K562 (cell line): ENCODE results near the gene RPL7L1. TPM values are rescaled to one million over a fixed set of nuclear protein-coding genes. Genes with fewer than 3 reads are reported as not detected.

ENCODE experiments used
- BACH1 ChIP-seq: fragments of 200-800 bp; sonication (Bioruptor generic); IDR thresholded peaks from 2 replicates; pipeline ENCODE4 v1.6.1; 2016; ENCODE audit warnings: missing genetic modification characterization, missing compliant biosample characterization
- BRCA1 ChIP-seq, 2 experiments: fragments of 450-650 bp in 1 of 2; sonication (generic) in 1 of 2; formaldehyde crosslinking in 1 of 2; IDR thresholded peaks; 2 replicates each; pipeline versions ENCODE4 v1.5.0 to v1.6.1; 2017 to 2020; ENCODE audit warnings: mild to moderate bottlenecking in 1 of 2, missing genetic modification reagents in 1 of 2
- DNMT1 ChIP-seq: fragments of 450-650 bp; IDR thresholded peaks from 2 replicates; pipeline ENCODE4 v1.6.1; 2016; ENCODE audit warnings: antibody characterized with exemption, mild to moderate bottlenecking
- FOXJ2 ChIP-seq: fragments of 200-800 bp; sonication (Bioruptor generic); IDR thresholded peaks from 2 replicates; pipeline ENCODE4 v1.6.1; 2016; ENCODE audit warnings: missing genetic modification characterization, missing compliant biosample characterization
- HMGN3 ChIP-seq: IDR thresholded peaks from 2 replicates; pipeline ENCODE4 v1.6.1; 2011; ENCODE audit warnings: borderline replicate concordance, low read depth, mild to moderate bottlenecking, mixed read lengths, low read length; ENCODE audit not compliant: insufficient read length; ENCODE audit errors: extremely low read depth
- MTF1 ChIP-seq: fragments of 250-450 bp; sonication (Bioruptor Pico); IDR thresholded peaks from 2 replicates; pipeline ENCODE4 v1.9.0; 2021; ENCODE audit warnings: moderate library complexity, mild to moderate bottlenecking, inconsistent platforms, borderline replicate concordance
- NFRKB ChIP-seq: fragments of 450-650 bp; IDR thresholded peaks from 2 replicates; pipeline ENCODE4 v1.6.1; 2016; ENCODE audit warnings: low read depth
- PTRF ChIP-seq: fragments of 450-650 bp; IDR thresholded peaks from 2 replicates; pipeline ENCODE4 v1.6.1; 2016; ENCODE audit warnings: mild to moderate bottlenecking, missing genetic modification characterization, missing compliant biosample characterization
- RBM17 ChIP-seq: fragments of 200-400 bp; formaldehyde crosslinking; IDR thresholded peaks from 2 replicates; pipeline ENCODE4 v1.6.1; 2017; ENCODE audit warnings: low read depth, mild to moderate bottlenecking, low read length, borderline replicate concordance
- polyA plus RNA-seq, 8 experiments: library from polyadenylated mRNA; depleted of rRNA in 4 of 8; stranded (reverse) in 5 of 8; unstranded in 3 of 8; fragments of >200 nt; fragmentation: Nextera tagmentation in 2 of 8; fragmentation: Illumina TruSeq in 1 of 8; extraction: Ambion mirVana in 2 of 8; extraction: Trizol in 1 of 8; gene quantifications; 2 replicates each; pipeline versions ENCODE4 v1.2.1 to v1.2.3, GENCODE V29; 2011 to 2014; ENCODE audit warnings: inconsistent platforms in 1 of 8, missing spikeins in 1 of 8
- total RNA-seq, 7 experiments: library from RNA; depleted of rRNA in 6 of 7; stranded (reverse); fragments of >200 nt in 6 of 7; fragmentation: Illumina TruSeq in 2 of 7; extraction: Trizol in 2 of 7; gene quantifications; 2 replicates each; pipeline versions ENCODE4 v1.2.1 to v1.2.3, GENCODE V29; 2011 to 2021; ENCODE audit warnings: low replicate concordance in 1 of 7
- TF ChIP-seq, protein P1 (sequence below): fragments of 250-450 bp; sonication (Bioruptor Pico); IDR thresholded peaks from 2 replicates; pipeline ENCODE4 v1.8.0; 2022; ENCODE audit warnings: inconsistent platforms
- TF ChIP-seq, protein P2 (sequence below): fragments of 200-600 bp; sonication (generic); IDR thresholded peaks from one replicate; pipeline ENCODE4 v1.6.1; 2012; ENCODE audit warnings: mild to moderate bottlenecking, low read depth, low read length, inconsistent platforms
- TF ChIP-seq, protein P3 (sequence below): fragments of 250-450 bp; sonication (Bioruptor Pico); IDR thresholded peaks from 2 replicates; pipeline ENCODE4 v1.5.0; 2021; ENCODE audit warnings: mild to moderate bottlenecking, borderline replicate concordance

RPL7L1 gene
- total and polyA plus RNA-seq, 9 of the 15 experiments (the other 6 are each of a cell fraction or from before 2014, with no cell fraction given): 129 to 259 (median 164) TPM

DNA sequence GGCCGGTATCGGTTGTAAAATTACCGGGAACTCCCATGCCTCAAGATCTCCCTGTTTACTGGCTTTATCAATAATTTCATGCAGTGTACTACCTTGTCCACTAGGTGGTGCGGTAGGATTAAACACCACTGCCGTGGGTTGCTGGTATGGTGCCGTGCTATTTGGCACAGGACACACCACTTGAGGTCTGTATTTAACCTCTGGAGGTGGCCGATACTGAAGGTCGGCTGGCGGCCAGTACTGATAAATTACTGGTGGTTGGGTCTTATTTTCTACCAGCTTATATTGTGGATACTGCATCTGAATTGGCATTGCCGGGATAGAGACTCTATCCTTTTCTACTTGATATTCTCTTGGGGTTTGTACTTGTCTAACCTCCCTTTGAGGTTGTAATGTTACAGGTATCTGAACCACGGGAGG is 22.1 kb downstream of the RPL7L1 start (continued):
- no peak for TF ChIP-seq BRCA1 (IDR thresholded peaks at IDR 0.05)
- TF ChIP-seq BRCA1 (CRISPR knock-in tag; IDR thresholded peaks at IDR 0.05): no peak
- no peak for TF ChIP-seq DNMT1
- TF ChIP-seq NFRKB: no peak
- no peak for TF ChIP-seq HMGN3
- TF ChIP-seq RBM17: no peak
- no peak for TF ChIP-seq PTRF (tag)
- no peak for TF ChIP-seq MTF1
- TF ChIP-seq BACH1: no peak
- TF ChIP-seq, protein P1, sequence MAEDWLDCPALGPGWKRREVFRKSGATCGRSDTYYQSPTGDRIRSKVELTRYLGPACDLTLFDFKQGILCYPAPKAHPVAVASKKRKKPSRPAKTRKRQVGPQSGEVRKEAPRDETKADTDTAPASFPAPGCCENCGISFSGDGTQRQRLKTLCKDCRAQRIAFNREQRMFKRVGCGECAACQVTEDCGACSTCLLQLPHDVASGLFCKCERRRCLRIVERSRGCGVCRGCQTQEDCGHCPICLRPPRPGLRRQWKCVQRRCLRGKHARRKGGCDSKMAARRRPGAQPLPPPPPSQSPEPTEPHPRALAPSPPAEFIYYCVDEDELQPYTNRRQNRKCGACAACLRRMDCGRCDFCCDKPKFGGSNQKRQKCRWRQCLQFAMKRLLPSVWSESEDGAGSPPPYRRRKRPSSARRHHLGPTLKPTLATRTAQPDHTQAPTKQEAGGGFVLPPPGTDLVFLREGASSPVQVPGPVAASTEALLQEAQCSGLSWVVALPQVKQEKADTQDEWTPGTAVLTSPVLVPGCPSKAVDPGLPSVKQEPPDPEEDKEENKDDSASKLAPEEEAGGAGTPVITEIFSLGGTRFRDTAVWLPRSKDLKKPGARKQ (CRISPR knock-in tag): no peak
- TF ChIP-seq FOXJ2 (tag): no peak
- TF ChIP-seq, protein P2, sequence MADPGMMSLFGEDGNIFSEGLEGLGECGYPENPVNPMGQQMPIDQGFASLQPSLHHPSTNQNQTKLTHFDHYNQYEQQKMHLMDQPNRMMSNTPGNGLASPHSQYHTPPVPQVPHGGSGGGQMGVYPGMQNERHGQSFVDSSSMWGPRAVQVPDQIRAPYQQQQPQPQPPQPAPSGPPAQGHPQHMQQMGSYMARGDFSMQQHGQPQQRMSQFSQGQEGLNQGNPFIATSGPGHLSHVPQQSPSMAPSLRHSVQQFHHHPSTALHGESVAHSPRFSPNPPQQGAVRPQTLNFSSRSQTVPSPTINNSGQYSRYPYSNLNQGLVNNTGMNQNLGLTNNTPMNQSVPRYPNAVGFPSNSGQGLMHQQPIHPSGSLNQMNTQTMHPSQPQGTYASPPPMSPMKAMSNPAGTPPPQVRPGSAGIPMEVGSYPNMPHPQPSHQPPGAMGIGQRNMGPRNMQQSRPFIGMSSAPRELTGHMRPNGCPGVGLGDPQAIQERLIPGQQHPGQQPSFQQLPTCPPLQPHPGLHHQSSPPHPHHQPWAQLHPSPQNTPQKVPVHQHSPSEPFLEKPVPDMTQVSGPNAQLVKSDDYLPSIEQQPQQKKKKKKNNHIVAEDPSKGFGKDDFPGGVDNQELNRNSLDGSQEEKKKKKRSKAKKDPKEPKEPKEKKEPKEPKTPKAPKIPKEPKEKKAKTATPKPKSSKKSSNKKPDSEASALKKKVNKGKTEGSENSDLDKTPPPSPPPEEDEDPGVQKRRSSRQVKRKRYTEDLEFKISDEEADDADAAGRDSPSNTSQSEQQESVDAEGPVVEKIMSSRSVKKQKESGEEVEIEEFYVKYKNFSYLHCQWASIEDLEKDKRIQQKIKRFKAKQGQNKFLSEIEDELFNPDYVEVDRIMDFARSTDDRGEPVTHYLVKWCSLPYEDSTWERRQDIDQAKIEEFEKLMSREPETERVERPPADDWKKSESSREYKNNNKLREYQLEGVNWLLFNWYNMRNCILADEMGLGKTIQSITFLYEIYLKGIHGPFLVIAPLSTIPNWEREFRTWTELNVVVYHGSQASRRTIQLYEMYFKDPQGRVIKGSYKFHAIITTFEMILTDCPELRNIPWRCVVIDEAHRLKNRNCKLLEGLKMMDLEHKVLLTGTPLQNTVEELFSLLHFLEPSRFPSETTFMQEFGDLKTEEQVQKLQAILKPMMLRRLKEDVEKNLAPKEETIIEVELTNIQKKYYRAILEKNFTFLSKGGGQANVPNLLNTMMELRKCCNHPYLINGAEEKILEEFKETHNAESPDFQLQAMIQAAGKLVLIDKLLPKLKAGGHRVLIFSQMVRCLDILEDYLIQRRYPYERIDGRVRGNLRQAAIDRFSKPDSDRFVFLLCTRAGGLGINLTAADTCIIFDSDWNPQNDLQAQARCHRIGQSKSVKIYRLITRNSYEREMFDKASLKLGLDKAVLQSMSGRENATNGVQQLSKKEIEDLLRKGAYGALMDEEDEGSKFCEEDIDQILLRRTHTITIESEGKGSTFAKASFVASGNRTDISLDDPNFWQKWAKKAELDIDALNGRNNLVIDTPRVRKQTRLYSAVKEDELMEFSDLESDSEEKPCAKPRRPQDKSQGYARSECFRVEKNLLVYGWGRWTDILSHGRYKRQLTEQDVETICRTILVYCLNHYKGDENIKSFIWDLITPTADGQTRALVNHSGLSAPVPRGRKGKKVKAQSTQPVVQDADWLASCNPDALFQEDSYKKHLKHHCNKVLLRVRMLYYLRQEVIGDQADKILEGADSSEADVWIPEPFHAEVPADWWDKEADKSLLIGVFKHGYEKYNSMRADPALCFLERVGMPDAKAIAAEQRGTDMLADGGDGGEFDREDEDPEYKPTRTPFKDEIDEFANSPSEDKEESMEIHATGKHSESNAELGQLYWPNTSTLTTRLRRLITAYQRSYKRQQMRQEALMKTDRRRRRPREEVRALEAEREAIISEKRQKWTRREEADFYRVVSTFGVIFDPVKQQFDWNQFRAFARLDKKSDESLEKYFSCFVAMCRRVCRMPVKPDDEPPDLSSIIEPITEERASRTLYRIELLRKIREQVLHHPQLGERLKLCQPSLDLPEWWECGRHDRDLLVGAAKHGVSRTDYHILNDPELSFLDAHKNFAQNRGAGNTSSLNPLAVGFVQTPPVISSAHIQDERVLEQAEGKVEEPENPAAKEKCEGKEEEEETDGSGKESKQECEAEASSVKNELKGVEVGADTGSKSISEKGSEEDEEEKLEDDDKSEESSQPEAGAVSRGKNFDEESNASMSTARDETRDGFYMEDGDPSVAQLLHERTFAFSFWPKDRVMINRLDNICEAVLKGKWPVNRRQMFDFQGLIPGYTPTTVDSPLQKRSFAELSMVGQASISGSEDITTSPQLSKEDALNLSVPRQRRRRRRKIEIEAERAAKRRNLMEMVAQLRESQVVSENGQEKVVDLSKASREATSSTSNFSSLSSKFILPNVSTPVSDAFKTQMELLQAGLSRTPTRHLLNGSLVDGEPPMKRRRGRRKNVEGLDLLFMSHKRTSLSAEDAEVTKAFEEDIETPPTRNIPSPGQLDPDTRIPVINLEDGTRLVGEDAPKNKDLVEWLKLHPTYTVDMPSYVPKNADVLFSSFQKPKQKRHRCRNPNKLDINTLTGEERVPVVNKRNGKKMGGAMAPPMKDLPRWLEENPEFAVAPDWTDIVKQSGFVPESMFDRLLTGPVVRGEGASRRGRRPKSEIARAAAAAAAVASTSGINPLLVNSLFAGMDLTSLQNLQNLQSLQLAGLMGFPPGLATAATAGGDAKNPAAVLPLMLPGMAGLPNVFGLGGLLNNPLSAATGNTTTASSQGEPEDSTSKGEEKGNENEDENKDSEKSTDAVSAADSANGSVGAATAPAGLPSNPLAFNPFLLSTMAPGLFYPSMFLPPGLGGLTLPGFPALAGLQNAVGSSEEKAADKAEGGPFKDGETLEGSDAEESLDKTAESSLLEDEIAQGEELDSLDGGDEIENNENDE: no peak
- TF ChIP-seq, protein P3, sequence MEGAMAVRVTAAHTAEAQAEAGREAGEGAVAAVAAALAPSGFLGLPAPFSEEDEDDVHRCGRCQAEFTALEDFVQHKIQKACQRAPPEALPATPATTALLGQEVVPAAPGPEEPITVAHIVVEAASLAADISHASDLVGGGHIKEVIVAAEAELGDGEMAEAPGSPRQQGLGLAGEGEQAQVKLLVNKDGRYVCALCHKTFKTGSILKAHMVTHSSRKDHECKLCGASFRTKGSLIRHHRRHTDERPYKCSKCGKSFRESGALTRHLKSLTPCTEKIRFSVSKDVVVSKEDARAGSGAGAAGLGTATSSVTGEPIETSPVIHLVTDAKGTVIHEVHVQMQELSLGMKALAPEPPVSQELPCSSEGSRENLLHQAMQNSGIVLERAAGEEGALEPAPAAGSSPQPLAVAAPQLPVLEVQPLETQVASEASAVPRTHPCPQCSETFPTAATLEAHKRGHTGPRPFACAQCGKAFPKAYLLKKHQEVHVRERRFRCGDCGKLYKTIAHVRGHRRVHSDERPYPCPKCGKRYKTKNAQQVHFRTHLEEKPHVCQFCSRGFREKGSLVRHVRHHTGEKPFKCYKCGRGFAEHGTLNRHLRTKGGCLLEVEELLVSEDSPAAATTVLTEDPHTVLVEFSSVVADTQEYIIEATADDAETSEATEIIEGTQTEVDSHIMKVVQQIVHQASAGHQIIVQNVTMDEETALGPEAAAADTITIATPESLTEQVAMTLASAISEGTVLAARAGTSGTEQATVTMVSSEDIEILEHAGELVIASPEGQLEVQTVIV (CRISPR knock-in tag): no peak
